Lung (tissue), 12 donors: ENCODE results near the gene KLHDC4. TPM values are rescaled to one million over a fixed set of nuclear protein-coding genes. Genes with fewer than 3 reads are reported as not detected.

Experiments used
- ATAC-seq: fragments of 200-7000 bp; cut with Tn5 transposase; one replicate; pipeline ENCODE4 v1.9.1; 2020; ENCODE audit warnings: moderate number of reproducible peaks; ENCODE audit not compliant: insufficient read depth, low FRiP score
- DNase-seq, 3 donors: peaks; one replicate each; pipeline ENCODE4 v3.0.0-alpha.2; 2013 to 2017
- H3K27ac ChIP-seq, 2 donors: one replicate each; pipeline ENCODE4 v1.5.1; 2013; ENCODE audit warnings: mild to moderate bottlenecking in 2 of 2, moderate library complexity in 2 of 2, control low read depth in 1 of 2, inconsistent platforms in 1 of 2, low read depth in 1 of 2, low read length in 1 of 2
- H3K27me3 ChIP-seq, 3 donors: one replicate each; pipeline ENCODE4 v1.5.1; 2013; ENCODE audit warnings: low read length in 2 of 3; ENCODE audit not compliant: control insufficient read depth in 3 of 3, insufficient read depth in 3 of 3
- H3K36me3 ChIP-seq, 4 donors: one replicate each; pipeline ENCODE4 v1.5.1; 2013; ENCODE audit warnings: low read length in 4 of 4, mild to moderate bottlenecking in 1 of 4, moderate library complexity in 1 of 4; ENCODE audit not compliant: control insufficient read depth in 4 of 4, insufficient read depth in 4 of 4
- H3K4me1 ChIP-seq, 5 donors: one replicate each; pipeline ENCODE4 v1.5.1; 2013; ENCODE audit warnings: low read length in 5 of 5, mild to moderate bottlenecking in 2 of 5, moderate library complexity in 1 of 5; ENCODE audit not compliant: control insufficient read depth in 5 of 5, insufficient read depth in 5 of 5
- H3K4me3 ChIP-seq: one replicate; pipeline ENCODE4 v1.5.1; 2013; ENCODE audit warnings: mild to moderate bottlenecking, control low read depth, moderate library complexity
- H3K9ac ChIP-seq, 2 donors: one replicate each; pipeline ENCODE4 v1.5.1; 2013; ENCODE audit warnings: low read length in 2 of 2, control low read depth in 1 of 2; ENCODE audit not compliant: insufficient read depth in 1 of 2
- H3K9me3 ChIP-seq, 4 donors: one replicate each; pipeline ENCODE4 v1.5.1; 2013; ENCODE audit warnings: low read length in 3 of 4, mild to moderate bottlenecking in 1 of 4, moderate library complexity in 1 of 4; ENCODE audit not compliant: control insufficient read depth in 4 of 4, insufficient read depth in 3 of 4
- CTCF ChIP-seq: IDR thresholded peaks from 2 replicates; pipeline ENCODE4 v1.5.1; 2012; ENCODE audit warnings: mild to moderate bottlenecking; ENCODE audit errors: control extremely low read depth, extremely low read depth
- WGBS, 2 donors: extraction: QIAGEN DNeasy Blood & Tissue Kit; methylation state at CpG; one replicate each; pipeline ENCODE4 v1.1.7; 2013; 5-methylcytosine and 5-hydroxymethylcytosine counted together
- polyA plus RNA-seq, 2 donors: library from polyadenylated mRNA; stranded (reverse); fragments of 200-250 nt; gene quantifications; one replicate each; pipeline ENCODE4 v1.2.1, GENCODE V29; 2013
- total RNA-seq, 2 donors: library from RNA; depleted of rRNA in 1 of 2; stranded (reverse); fragments of >200 nt in 1 of 2; gene quantifications; one replicate each; pipeline ENCODE4 v1.2.1, GENCODE V29; 2014 to 2021
- donor health status: control.
- donor health status: control.
- donor health status: Bipolar disorder and iron deficiency.
- donor health status: healthy.
- donor health status: DM: yes; HTN: yes; CAD: no.

KLHDC4 gene
- total and polyA plus RNA-seq, 4 donors, result 23.3 to 48.4 (median 38.4) TPM

- no peak overlapping the region for H3K27ac ChIP-seq
- peaks cover 0 to 36% (median 0%) of the 10 kb centered on the region in 5 donors for H3K4me1 ChIP-seq
- H3K27me3 ChIP-seq, result no peaks in the 10 kb centered on the region
- H3K9ac ChIP-seq, result no peak overlapping the region
- TF ChIP-seq CTCF, result no peak
- no peak overlapping the region for H3K4me3 ChIP-seq
- ATAC-seq (no peak), DNase-seq (no peak)
- H3K36me3 ChIP-seq, result peaks cover 0 to 40% (median 0%) of the 10 kb centered on the region in 4 donors
- WGBS, 2 donors, result 85 to 93% methylated on average over 19 of the region's 19 CpGs
- H3K9me3 ChIP-seq, result no peaks in the 10 kb centered on the region
Observed at GRCh38 chr16:87700406-87701077, 65.2 kb downstream of the KLHDC4 start.

DNA sequence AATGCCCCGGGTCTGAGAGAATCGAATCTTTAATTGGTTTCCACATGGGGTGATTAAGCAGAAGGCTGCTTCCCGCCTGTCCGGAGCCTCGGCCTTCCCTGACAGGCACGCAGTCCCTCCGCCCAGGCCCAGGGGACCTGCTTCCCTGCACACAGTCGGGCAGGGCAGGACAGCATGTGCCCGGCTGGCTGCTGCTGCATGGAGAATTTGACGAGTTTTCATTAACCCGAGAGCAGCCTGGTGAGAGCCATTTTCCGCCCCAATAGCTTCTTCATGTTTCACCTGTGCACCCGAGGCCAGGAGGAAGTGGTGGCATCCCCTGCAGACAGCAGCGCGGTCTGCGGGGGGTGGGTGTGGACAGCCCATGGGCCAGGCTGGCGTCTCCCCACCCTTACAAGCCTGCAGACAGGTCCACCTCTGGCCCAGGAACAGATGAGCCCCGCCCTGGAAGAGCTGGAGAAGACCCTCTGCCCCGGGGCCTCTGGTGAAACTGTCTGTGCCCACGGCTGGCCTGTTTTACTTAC lies 67.0 kb downstream of the KLHDC4 start:
- Histone ChIP-seq H3K9ac (no peak overlapping the region), H3K4me1 (peaks cover 0 to 24% (median 0%) of the 10 kb centered on the region in 5 donors), H3K27ac (no peak overlapping the region), H3K27me3 (no peaks in the 10 kb centered on the region), H3K36me3 (peaks cover 0 to 41% (median 0%) of the 10 kb centered on the region in 4 donors), H3K9me3 (no peaks in the 10 kb centered on the region), H3K4me3 (no peak overlapping the region)
- ATAC-seq (no peak), DNase-seq (no peak)
- 88 to 92% methylated on average over 20 of the region's 20 CpGs for WGBS, 2 donors
- no peak for TF ChIP-seq CTCF

GRCh38 chr16:87698241-87698640 lies 67.5 kb downstream of the KLHDC4 start:
- TF ChIP-seq CTCF, result no peak
- 89 to 95% methylated on average over 7 of the region's 7 CpGs for WGBS, 2 donors
- Histone ChIP-seq H3K9me3 (no peaks in the 10 kb centered on the region), H3K9ac (no peak overlapping the region), H3K27ac (no peak overlapping the region), H3K27me3 (no peaks in the 10 kb centered on the region), H3K4me1 (peaks cover 0 to 20% (median 0%) of the 10 kb centered on the region in 5 donors), H3K4me3 (no peak overlapping the region), H3K36me3 (peaks cover 0 to 37% (median 0%) of the 10 kb centered on the region in 4 donors)
- ATAC-seq (no peak), DNase-seq (no peak)
